ENCODE results near the gene EXOSC2.

Gene EXOSC2

GRCh38 chr9:130688072-130688471 lies 5.5 kb upstream of the EXOSC2 start:
- no peak overlapping the region for H2AFZ ChIP-seq (ENCODE audit: low read depth, low read length, severe bottlenecking)
- no peaks in the 10 kb centered on the region for H3K9me2 ChIP-seq (replicated peaks; ENCODE audit: insufficient read depth, low read length)
- H3K9ac ChIP-seq (ENCODE audit: low read length), result no peak overlapping the region
- 0 out of 2 replicates have a peak, but pooled peaks cover 4% of the 10 kb centered on the region for H3K9me3 ChIP-seq (ENCODE audit: insufficient read depth, low read length)
- H3F3A ChIP-seq (ENCODE audit: insufficient read depth), result no peaks in the 10 kb centered on the region
- H4K20me1 ChIP-seq (ENCODE audit: low read depth, low read length), result no peaks in the 10 kb centered on the region
- no peak overlapping the region for H3K4me3 ChIP-seq (ENCODE audit: insufficient read depth, low read length, poor library complexity, severe bottlenecking)
- no peak overlapping the region for H3K4me2 ChIP-seq (ENCODE audit: low read depth, low read length, poor library complexity, severe bottlenecking)
- no peaks in the 10 kb centered on the region for H3K36me3 ChIP-seq (ENCODE audit: low read length)
- TF ChIP-seq EZH2phosphoT487 (conservative IDR thresholded peaks at IDR 0.05; ENCODE audit: low read length), result no peak
- TF ChIP-seq, protein P1, sequence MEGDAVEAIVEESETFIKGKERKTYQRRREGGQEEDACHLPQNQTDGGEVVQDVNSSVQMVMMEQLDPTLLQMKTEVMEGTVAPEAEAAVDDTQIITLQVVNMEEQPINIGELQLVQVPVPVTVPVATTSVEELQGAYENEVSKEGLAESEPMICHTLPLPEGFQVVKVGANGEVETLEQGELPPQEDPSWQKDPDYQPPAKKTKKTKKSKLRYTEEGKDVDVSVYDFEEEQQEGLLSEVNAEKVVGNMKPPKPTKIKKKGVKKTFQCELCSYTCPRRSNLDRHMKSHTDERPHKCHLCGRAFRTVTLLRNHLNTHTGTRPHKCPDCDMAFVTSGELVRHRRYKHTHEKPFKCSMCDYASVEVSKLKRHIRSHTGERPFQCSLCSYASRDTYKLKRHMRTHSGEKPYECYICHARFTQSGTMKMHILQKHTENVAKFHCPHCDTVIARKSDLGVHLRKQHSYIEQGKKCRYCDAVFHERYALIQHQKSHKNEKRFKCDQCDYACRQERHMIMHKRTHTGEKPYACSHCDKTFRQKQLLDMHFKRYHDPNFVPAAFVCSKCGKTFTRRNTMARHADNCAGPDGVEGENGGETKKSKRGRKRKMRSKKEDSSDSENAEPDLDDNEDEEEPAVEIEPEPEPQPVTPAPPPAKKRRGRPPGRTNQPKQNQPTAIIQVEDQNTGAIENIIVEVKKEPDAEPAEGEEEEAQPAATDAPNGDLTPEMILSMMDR (IDR thresholded peaks at IDR 0.05; ENCODE audit: insufficient read depth, low read length, poor library complexity, severe bottlenecking), result no peak
- no peak overlapping the region for H3K27ac ChIP-seq (ENCODE audit: low read depth, low read length)
- H3K27me3 ChIP-seq (ENCODE audit: low read length), result no peaks in the 10 kb centered on the region
- no peaks in the 10 kb centered on the region for H3K79me2 ChIP-seq (ENCODE audit: insufficient read depth, low read length)

DNA sequence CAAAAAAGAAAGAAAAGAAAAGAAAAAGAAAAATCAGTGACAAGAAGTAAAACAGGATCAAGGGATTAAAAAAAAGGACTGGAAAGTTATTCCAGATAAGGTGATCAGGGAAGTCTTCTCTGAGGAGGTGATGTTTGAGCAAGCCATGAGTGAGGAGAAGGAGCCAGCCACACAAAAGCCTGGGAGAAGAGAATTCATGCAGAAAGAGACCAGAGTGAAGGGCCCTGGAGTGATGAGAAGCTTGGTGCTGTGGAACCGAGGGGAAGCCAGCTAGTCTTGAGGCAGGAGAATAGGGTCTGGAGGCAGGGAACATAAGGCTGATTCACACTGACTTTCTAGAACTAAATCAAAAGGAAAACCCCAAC lies 4.0 kb upstream of the EXOSC2 start:
- Histone ChIP-seq H3K4me3 (ENCODE audit: insufficient read depth, low read length, poor library complexity, severe bottlenecking) (no peak overlapping the region), H3K27ac (ENCODE audit: low read depth, low read length) (no peak overlapping the region), H2AFZ (ENCODE audit: low read depth, low read length, severe bottlenecking) (no peak overlapping the region), H3K9me3 (ENCODE audit: insufficient read depth, low read length) (0 out of 2 replicates have a peak, but pooled peaks cover 4% of the 10 kb centered on the region), H3K9me2 (replicated peaks; ENCODE audit: insufficient read depth, low read length) (no peaks in the 10 kb centered on the region), H3K36me3 (ENCODE audit: low read length) (no peaks in the 10 kb centered on the region), H3F3A (ENCODE audit: insufficient read depth) (no peaks in the 10 kb centered on the region), H3K9ac (ENCODE audit: low read length) (no peak overlapping the region), H3K79me2 (ENCODE audit: insufficient read depth, low read length) (peaks cover 9% of the 10 kb centered on the region), H4K20me1 (ENCODE audit: low read depth, low read length) (no peaks in the 10 kb centered on the region), H3K4me2 (ENCODE audit: low read depth, low read length, poor library complexity, severe bottlenecking) (no peak overlapping the region), H3K27me3 (ENCODE audit: low read length) (no peaks in the 10 kb centered on the region)
- TF ChIP-seq, protein P1 (IDR thresholded peaks at IDR 0.05; ENCODE audit: insufficient read depth, low read length, poor library complexity, severe bottlenecking), result no peak
- no peak for TF ChIP-seq EZH2phosphoT487 (conservative IDR thresholded peaks at IDR 0.05; ENCODE audit: low read length)

- H2AFZ ChIP-seq (ENCODE audit: low read depth, low read length, severe bottlenecking), result no peak overlapping the region
- H3K9me3 ChIP-seq (ENCODE audit: insufficient read depth, low read length), result 0 out of 2 replicates have a peak, but pooled peaks cover 4% of the 10 kb centered on the region
- no peak for TF ChIP-seq EZH2phosphoT487 (conservative IDR thresholded peaks at IDR 0.05; ENCODE audit: low read length)
- TF ChIP-seq, protein P1 (IDR thresholded peaks at IDR 0.05; ENCODE audit: insufficient read depth, low read length, poor library complexity, severe bottlenecking), result no peak
- H4K20me1 ChIP-seq (ENCODE audit: low read depth, low read length), result no peaks in the 10 kb centered on the region
- no peaks in the 10 kb centered on the region for H3K9me2 ChIP-seq (replicated peaks; ENCODE audit: insufficient read depth, low read length)
- no peak overlapping the region for H3K4me2 ChIP-seq (ENCODE audit: low read depth, low read length, poor library complexity, severe bottlenecking)
- no peak overlapping the region for H3K4me3 ChIP-seq (ENCODE audit: insufficient read depth, low read length, poor library complexity, severe bottlenecking)
- H3K27me3 ChIP-seq (ENCODE audit: low read length), result no peaks in the 10 kb centered on the region
- H3K9ac ChIP-seq (ENCODE audit: low read length), result no peak overlapping the region
- H3K36me3 ChIP-seq (ENCODE audit: low read length), result no peaks in the 10 kb centered on the region
- H3F3A ChIP-seq (ENCODE audit: insufficient read depth), result no peaks in the 10 kb centered on the region
- no peak overlapping the region for H3K27ac ChIP-seq (ENCODE audit: low read depth, low read length)
- H3K79me2 ChIP-seq (ENCODE audit: insufficient read depth, low read length), result peaks cover 15% of the 10 kb centered on the region
These were observed 3.5 kb upstream of the EXOSC2 start for GRCh38 chr9:130689937-130690700.

All from SU-DHL-6 (cell line).